Cerebellar cortex (tissue), 1 donor: ENCODE results near the gene ZNF662.
A peak's percentile ranks its signal among the peaks of the same experiment; 100 is the strongest.

Source experiments
- DNase-seq: peaks from one replicate; pipeline ENCODE4 v3.0.0-alpha.2; 2015; ENCODE audit warnings: low spot score

The ZNF662 gene

GRCh38 chr3:42936157-42936981, 30.4 kb downstream of the ZNF662 start:
- peak; percentile 56 for DNase-seq

GRCh38 chr3:42937334-42937733, 31.4 kb downstream of the ZNF662 start:
- DNase-seq = no peak

GRCh38 chr3:42942693-42943092, 36.8 kb downstream of the ZNF662 start:
- DNase-seq = no peak

GRCh38 chr3:42946050-42946449, 40.1 kb downstream of the ZNF662 start:
- DNase-seq = no peak

- DNase-seq = no peak
These were observed 51.6 kb downstream of the ZNF662 start for GRCh38 chr3:42957573-42957972.

GRCh38 chr3:42960282-42960681, 54.3 kb downstream of the ZNF662 start:
- peak; percentile 2 for DNase-seq

GRCh38 chr3:42960786-42961185, 54.8 kb downstream of the ZNF662 start:
- DNase-seq = peak; percentile 63

- peak; percentile 93 for DNase-seq
These were observed 55.7 kb downstream of the ZNF662 start for GRCh38 chr3:42961633-42962032.

GRCh38 chr3:42963269-42963668, 57.3 kb downstream of the ZNF662 start:
- DNase-seq = no peak

- DNase-seq = no peak
These were observed 58.3 kb downstream of the ZNF662 start for GRCh38 chr3:42964266-42964665.
